Bronchial epithelial cell (primary cell): ENCODE measurements around the gene PVALEF. TPM values are rescaled to one million over a fixed set of nuclear protein-coding genes. Genes with fewer than 3 reads are reported as not detected.

Experiments
- DNase-seq: peaks from one replicate; pipeline ENCODE4 v3.0.0-alpha.2; 2010; ENCODE audit warnings: low read depth
- FAIRE-seq: peaks from 2 replicates; lab custom pipeline; 2011; peaks lifted over from hg19 to GRCh38; lab: Jason Lieb, UNC
- H3K27me3 ChIP-seq: 2 replicates; pipeline ENCODE4 v1.5.1; 2011; ENCODE audit warnings: low read length; ENCODE audit not compliant: control insufficient read depth, insufficient read depth
- H3K36me3 ChIP-seq: 2 replicates; pipeline ENCODE4 v1.5.1; 2011; ENCODE audit warnings: low read length; ENCODE audit not compliant: control insufficient read depth, insufficient read depth
- H3K4me3 ChIP-seq: 2 replicates; pipeline ENCODE4 v1.5.1; 2011; ENCODE audit warnings: mild to moderate bottlenecking, low read depth, low read length, control low read depth
- total RNA-seq: library from RNA; depleted of rRNA; stranded (reverse); fragments of >200 nt; gene quantifications from 2 replicates; pipeline ENCODE4 v1.2.1, GENCODE V29; 2014
- TF ChIP-seq, protein P1 (sequence below): IDR thresholded peaks from 2 replicates; pipeline ENCODE4 v1.5.1; 2011; ENCODE audit warnings: mild to moderate bottlenecking, moderate library complexity, low read length, control low read depth, inconsistent platforms; ENCODE audit not compliant: insufficient read depth, severe bottlenecking

PVALEF gene
- total RNA-seq, 1 donor from 2014 or later = not detected

- DNase-seq (no peak), FAIRE-seq (no peak)
- Histone ChIP-seq H3K36me3 (no peaks in the 10 kb centered on the region), H3K4me3 (no peak overlapping the region), H3K27me3 (peaks cover 1% of the 10 kb centered on the region)
- TF ChIP-seq, protein P1, sequence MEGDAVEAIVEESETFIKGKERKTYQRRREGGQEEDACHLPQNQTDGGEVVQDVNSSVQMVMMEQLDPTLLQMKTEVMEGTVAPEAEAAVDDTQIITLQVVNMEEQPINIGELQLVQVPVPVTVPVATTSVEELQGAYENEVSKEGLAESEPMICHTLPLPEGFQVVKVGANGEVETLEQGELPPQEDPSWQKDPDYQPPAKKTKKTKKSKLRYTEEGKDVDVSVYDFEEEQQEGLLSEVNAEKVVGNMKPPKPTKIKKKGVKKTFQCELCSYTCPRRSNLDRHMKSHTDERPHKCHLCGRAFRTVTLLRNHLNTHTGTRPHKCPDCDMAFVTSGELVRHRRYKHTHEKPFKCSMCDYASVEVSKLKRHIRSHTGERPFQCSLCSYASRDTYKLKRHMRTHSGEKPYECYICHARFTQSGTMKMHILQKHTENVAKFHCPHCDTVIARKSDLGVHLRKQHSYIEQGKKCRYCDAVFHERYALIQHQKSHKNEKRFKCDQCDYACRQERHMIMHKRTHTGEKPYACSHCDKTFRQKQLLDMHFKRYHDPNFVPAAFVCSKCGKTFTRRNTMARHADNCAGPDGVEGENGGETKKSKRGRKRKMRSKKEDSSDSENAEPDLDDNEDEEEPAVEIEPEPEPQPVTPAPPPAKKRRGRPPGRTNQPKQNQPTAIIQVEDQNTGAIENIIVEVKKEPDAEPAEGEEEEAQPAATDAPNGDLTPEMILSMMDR = no peak
Observed at GRCh38 chr17:81178136-81179091, 13.1 kb downstream of the PVALEF start.

DNA sequence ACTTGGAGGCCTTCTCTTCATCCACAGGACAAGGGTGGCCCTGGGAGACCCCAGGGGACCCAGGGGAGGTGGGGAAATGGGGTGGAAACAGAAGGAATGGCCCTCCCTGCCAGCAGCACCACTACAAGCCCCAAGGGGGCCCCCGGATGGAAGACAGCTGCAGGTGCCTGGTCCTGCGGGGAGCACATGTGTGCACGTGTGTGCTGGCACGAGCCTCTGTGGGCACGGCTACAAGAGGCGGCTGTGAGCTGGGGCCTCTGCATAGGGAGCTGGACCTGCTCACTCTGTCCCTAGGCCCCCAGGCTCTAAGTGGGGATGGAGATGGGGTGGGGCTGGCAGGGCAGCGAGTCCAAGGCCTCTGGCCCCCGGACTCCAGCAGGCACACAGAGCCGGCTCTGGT is 13.9 kb downstream of the PVALEF start:
- Histone ChIP-seq H3K4me3 (no peak overlapping the region), H3K36me3 (no peaks in the 10 kb centered on the region), H3K27me3 (peaks cover 1% of the 10 kb centered on the region)
- DNase-seq (no peak), FAIRE-seq (no peak)
- TF ChIP-seq, protein P1 = no peak

- Histone ChIP-seq H3K4me3 (no peak overlapping the region), H3K36me3 (no peaks in the 10 kb centered on the region), H3K27me3 (peaks cover 1% of the 10 kb centered on the region)
- DNase-seq (no peak), FAIRE-seq (no peak)
- TF ChIP-seq, protein P1 = no peak
Observed at GRCh38 chr17:81179861-81180260, 14.6 kb downstream of the PVALEF start.

DNA sequence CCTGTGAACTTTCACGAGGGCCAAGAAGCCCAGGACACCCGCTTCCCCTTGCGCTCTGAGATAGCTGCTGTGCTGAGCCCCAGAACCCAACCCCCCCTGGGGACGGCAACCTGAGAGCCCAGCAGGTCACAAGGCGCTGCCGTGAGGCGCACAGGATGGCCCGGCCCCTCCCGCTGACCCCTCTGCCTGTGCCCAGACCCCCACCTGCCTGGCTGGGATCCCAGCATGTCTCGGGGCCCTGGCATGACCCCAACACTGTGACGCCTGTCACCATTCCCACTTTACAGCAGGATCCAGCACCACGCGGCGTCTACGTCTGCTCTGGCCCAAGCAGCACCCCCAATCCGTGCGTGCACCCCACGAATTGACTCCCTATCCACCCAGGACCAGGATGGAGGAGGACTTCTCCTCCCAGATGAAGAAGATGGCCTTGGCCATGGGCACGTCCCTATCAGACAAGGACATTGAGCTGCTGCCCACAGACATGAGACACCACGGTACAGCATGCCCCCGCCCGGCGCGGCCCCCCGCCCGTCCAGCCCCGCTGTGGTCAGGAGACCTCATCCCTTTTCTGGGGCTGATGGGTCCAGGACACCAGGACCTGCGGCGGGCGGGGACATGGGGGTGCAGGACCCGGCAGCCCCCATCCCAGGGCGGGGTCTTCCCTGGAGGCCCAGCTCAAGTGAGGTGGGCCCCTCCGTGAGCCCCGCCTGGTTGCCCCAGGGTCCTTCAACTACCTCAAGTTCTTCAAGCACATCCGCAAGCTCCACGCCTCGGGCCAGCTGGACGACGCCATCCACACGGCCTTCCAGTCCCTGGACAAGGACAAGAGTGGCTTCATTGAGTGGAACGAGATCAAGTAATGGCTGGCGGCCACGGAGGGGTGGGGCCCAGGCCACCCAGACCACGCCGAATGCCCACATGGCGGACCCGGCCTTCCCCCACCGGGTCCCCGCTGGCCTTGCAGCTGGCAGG is 15.8 kb downstream of the PVALEF start:
- TF ChIP-seq, protein P1 = no peak
- peaks cover 1% of the 10 kb centered on the region for H3K27me3 ChIP-seq
- no peak overlapping the region for H3K4me3 ChIP-seq
- FAIRE-seq (no peak), DNase-seq (no peak)
- H3K36me3 ChIP-seq = no peaks in the 10 kb centered on the region

DNA sequence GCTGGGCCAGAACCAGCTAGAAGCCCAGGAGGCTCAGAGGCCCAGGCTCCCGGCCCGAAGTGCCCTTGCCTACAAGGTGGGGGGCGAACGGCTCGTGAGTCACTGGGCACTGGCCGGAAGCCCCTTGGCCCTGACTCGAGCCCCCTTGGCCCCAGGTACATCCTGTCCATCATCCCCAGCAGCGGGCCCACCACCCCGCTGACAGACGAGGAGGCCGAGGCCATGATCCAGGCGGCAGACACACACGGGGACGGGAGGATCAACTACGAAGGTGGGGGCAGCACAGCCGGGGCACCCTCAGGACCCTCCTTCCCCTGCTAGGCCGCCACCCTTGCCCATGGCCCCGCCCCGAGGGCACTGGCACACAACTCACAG is 16.5 kb downstream of the PVALEF start:
- H3K27me3 ChIP-seq = peaks cover 1% of the 10 kb centered on the region
- no peaks in the 10 kb centered on the region for H3K36me3 ChIP-seq
- FAIRE-seq = no peak
- no peak overlapping the region for H3K4me3 ChIP-seq
- TF ChIP-seq, protein P1 = no peak
- DNase-seq = no peak
